ENCODE data around the gene NRG3. TPM values are rescaled to one million over a fixed set of nuclear protein-coding genes. Genes with fewer than 3 reads are reported as not detected.

Gene NRG3
- total RNA-seq, 1 experiment from 2014 or later: not detected

GRCh38 chr10:82221056-82221455 lies 346.1 kb downstream of the NRG3 start:
- Histone ChIP-seq H3K79me2 (ENCODE audit: insufficient read depth, low read length) (no peaks in the 10 kb centered on the region), H3K9me2 (ENCODE audit: insufficient read depth) (no peaks in the 10 kb centered on the region), H3K4me2 (ENCODE audit: low read length) (no peak overlapping the region), H2AFZ (ENCODE audit: low read depth, low read length, poor library complexity, severe bottlenecking) (no peak overlapping the region), H3K36me3 (ENCODE audit: control insufficient read depth in 1 of 2, insufficient read depth in 2 of 2, low read length in 2 of 2) (no peaks in the 10 kb centered on the region), H3K4me3 (replicated peaks in 1 of 2; ENCODE audit: low read depth in 1 of 2, low read length in 2 of 2) (no peak overlapping the region), H4K20me1 (ENCODE audit: insufficient read depth) (no peaks in the 10 kb centered on the region), H3K4me1 (ENCODE audit: control insufficient read depth in 1 of 2, insufficient read depth in 2 of 2, low read length in 2 of 2) (no peaks in the 10 kb centered on the region), H3K9ac (ENCODE audit: low read length) (no peak overlapping the region), H3K27me3 (ENCODE audit: insufficient read depth, low read length) (no peaks in the 10 kb centered on the region), H3K27ac (ENCODE audit: low read depth, low read length) (no peak overlapping the region), H3K9me3 (ENCODE audit: control insufficient read depth in 1 of 2, insufficient read depth in 1 of 2, low read depth in 1 of 2, low read length in 2 of 2) (peaks cover 5 to 10% of the 10 kb centered on the region in 2 experiments; a peak in 2 of 4 replicates)
- ChIA-PET CTCF (no interaction called here), RAD21 (ENCODE audit: low non-redundant PET in 1 of 2, low total read pairs in 2 of 2, uncharacterized antibody in 2 of 2, unreplicated experiment in 2 of 2) (no interaction called here), POLR2A (no interaction called here)
- no peak for TF ChIP-seq ZBTB33 (IDR thresholded peaks at IDR 0.05; ENCODE audit: extremely low read depth, insufficient replicate concordance, low read length)
- no peak for TF ChIP-seq CEBPB (IDR thresholded peaks at IDR 0.05; ENCODE audit: low read depth)
- TF ChIP-seq ATF3 (IDR thresholded peaks at IDR 0.05): no peak
- TF ChIP-seq ZFX (IDR thresholded peaks at IDR 0.05): no peak
- TF ChIP-seq FOSL1 (IDR thresholded peaks at IDR 0.05; ENCODE audit: low read depth): no peak
- no peak for TF ChIP-seq EGR1 (IDR thresholded peaks at IDR 0.05; ENCODE audit: low read depth)
- no peak for TF ChIP-seq SP1 (IDR thresholded peaks at IDR 0.05; ENCODE audit: low read depth)
- TF ChIP-seq ZNF274 (IDR thresholded peaks at IDR 0.05; ENCODE audit: low read depth, low read length): no peak
- TF ChIP-seq SIN3A (IDR thresholded peaks at IDR 0.05; ENCODE audit: low read depth): no peak
- TF ChIP-seq CBX3 (IDR thresholded peaks at IDR 0.05; ENCODE audit: low read depth): no peak
- no peak for TF ChIP-seq MAX (IDR thresholded peaks at IDR 0.05)
- no peak for TF ChIP-seq POLR2AphosphoS5 (IDR thresholded peaks at IDR 0.05; ENCODE audit: low read depth, low read length)
- no peak for TF ChIP-seq ELF1 (IDR thresholded peaks at IDR 0.05; ENCODE audit: borderline replicate concordance, low read depth)
- TF ChIP-seq CTCF (IDR thresholded peaks at IDR 0.05 in 2 of 3, conservative IDR thresholded peaks at IDR 0.05 in 1 of 3; ENCODE audit: borderline replicate concordance in 1 of 3, insufficient read depth in 1 of 3, low read depth in 2 of 3, low read length in 2 of 3): no peak
- TF ChIP-seq, protein P1, sequence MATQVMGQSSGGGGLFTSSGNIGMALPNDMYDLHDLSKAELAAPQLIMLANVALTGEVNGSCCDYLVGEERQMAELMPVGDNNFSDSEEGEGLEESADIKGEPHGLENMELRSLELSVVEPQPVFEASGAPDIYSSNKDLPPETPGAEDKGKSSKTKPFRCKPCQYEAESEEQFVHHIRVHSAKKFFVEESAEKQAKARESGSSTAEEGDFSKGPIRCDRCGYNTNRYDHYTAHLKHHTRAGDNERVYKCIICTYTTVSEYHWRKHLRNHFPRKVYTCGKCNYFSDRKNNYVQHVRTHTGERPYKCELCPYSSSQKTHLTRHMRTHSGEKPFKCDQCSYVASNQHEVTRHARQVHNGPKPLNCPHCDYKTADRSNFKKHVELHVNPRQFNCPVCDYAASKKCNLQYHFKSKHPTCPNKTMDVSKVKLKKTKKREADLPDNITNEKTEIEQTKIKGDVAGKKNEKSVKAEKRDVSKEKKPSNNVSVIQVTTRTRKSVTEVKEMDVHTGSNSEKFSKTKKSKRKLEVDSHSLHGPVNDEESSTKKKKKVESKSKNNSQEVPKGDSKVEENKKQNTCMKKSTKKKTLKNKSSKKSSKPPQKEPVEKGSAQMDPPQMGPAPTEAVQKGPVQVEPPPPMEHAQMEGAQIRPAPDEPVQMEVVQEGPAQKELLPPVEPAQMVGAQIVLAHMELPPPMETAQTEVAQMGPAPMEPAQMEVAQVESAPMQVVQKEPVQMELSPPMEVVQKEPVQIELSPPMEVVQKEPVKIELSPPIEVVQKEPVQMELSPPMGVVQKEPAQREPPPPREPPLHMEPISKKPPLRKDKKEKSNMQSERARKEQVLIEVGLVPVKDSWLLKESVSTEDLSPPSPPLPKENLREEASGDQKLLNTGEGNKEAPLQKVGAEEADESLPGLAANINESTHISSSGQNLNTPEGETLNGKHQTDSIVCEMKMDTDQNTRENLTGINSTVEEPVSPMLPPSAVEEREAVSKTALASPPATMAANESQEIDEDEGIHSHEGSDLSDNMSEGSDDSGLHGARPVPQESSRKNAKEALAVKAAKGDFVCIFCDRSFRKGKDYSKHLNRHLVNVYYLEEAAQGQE (IDR thresholded peaks at IDR 0.05; ENCODE audit: low read depth): no peak
- TF ChIP-seq EZH2phosphoT487 (IDR thresholded peaks at IDR 0.05; ENCODE audit: borderline replicate concordance): no peak
- TF ChIP-seq JUND (IDR thresholded peaks at IDR 0.05): no peak
- DNase-seq (ENCODE audit: low read depth, low spot score) (no peak), ATAC-seq (no peak)
- intact Hi-C loops (cut with micrococcal nuclease): no loop called here
- BruUV-seq (replicated peaks): no TSS peak
